Measurements from ENCODE around the gene SGSM1.
"Not testable (repeated sequence)": the region's sequence is repeated elsewhere in the genome, so short reads cannot be mapped to it uniquely, and the experiment has no call there.

SGSM1 gene

DNA sequence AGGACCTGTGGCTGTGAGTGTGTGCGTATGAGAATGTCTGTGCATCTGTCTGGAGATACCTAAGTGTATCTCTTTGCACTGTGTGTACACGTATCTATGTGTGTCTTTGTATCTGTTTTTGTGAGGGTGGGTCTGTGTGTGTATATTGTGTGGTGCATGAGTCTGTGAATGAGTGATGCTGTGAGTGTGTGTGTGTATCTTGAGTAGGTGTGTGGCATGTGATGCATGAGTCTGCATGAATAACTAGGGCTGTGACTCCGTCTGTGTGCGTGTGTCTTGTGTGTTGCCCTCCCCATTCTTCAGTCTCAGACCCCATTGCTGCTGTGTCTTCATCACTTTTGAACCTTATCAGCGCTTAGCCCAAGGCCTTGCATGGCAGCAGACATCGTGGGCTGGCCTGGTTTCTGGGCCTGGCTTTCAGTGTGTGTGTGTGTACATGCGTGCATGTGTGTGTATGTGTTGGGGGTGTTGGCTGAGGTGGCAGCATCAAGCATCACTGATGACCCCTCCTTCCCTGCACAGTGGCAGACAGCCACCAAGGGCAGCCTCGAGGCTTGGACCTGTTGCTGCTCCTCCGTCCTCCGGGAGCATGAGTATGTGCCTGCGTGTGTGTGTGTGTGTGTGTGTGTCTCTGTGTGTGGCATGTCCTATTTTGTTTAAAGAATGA lies 1.4 kb downstream of the SGSM1 start:
- no peak for DNase-seq

DNA sequence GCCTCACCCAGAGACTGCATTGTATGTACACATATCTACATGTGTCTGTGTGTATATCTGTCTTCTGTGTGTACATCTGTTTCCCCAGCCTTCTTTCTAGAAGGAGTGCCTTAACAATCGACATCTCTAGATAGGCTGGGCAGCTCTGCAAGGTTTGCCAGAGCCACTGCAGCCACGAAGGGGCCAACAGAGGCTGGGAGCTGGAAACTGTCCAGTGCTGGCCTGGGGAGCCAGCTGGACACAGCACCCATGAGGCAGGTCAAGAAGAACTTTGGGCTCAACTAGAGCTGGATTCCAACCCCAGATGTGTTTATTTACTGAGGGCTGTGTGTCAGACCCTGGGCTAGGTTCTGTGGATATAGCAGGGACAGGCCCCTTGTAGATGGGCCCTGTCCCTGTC lies 3.3 kb downstream of the SGSM1 start:
- no peak for DNase-seq

GRCh38 chr22:24810043-24810749 lies 4.2 kb downstream of the SGSM1 start:
- DNase-seq, result no peak

DNA sequence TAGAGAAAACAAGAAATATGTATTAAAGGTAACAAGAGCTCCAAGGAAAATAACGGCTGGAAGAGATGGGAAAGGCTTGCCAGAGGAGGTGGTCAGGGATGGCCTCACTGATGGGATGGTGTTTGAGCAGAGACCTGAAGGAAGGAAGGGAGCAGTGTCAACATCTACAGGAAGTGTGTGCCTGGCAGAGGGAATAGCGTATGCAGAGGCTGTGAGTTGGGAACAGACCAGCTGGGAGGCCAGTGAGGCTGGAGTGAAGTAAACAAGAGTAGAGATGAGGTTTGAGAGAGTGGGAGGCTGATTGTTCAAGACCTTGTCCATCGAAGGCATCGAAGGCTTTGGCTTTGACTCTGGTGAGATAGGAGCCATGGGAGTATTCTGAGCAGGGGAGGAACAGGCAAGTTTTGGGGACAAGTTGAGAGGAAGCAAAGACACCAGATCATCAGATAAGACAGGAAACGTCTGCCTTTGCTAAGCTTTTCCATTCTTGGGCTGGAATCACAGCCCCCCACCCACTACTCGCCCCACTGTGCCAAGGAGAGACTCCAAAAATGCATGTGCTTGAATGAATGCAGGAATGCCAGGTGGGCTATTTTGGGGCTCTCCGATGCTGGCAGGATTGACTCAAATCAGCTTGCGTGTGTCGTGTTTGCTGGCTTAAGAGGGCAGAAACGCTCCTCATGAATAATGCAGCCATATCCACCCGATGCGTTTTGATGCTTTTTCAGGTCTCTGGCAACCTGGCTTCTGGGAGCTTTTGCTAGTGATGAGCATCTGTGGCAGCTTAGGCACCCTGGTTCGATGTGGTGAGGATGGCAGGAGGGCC lies 7.2 kb downstream of the SGSM1 start:
- no peak for DNase-seq

DNA sequence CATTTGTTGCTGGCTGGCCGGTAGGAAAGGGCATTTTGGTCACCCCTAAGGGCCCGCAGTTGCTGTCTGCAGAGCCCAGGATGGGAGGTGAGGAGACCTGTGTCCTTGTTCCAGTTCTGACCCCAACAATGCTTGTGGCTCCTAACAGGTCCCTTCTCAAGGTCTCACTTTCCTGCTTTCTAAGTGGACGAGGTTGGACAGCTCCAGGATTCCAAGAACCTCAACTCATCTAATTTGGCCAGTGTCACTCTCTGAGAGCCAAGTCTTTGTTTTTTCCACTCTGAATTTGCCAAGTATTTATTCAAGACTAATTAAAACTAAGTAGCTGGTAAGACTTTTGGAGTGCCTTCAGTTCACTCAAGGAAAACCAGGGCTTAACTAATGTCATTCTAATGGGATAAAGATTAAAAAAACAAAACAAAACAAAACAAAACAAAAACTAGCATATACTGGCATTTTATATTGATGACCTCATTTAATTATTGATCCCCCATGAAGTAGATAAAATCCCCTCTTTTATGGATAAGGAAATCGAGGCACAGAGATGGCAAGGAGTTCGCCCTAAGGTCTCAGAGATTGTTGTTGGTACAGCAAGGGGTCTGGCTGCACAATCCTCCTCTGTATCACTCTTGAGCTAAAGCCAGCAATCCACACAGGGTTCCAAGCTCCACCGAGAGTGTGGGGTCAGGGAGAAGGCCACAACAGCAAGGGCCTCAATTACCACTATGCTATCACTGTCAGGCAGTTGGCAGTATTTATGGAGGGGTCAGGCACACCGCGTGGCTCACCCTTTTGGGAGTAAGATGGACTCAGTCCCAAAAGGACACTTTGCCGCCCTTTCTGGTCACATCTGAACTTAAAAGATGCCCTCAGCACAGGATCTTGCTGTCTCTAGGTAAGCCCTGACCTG lies 8.1 kb downstream of the SGSM1 start:
- DNase-seq, result no peak

DNA sequence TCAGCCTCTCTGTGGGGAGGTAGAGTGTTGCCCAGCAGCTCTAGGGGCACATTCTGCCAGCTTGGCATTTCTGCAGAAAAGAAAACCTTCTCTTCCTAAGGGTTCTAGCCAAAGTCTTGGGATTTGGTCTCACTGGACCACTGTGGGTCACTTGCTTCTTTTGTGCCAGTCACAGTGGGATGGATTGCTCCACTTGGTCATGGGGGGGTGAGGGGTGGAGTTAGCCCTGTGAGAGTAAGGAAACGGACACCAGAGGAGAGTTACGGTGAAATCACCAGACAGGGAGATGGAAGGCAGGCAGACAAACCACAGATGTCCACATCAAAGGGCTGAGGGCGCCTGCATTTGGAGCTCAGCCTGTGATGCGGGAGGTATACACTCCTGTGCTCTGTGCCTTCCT lies 10.8 kb downstream of the SGSM1 start:
- no peak for DNase-seq

- no peak for DNase-seq
These were observed 13.5 kb downstream of the SGSM1 start for GRCh38 chr22:24819487-24819886.

GRCh38 chr22:24819911-24820461 lies 14.0 kb downstream of the SGSM1 start:
- DNase-seq, result no peak

GRCh38 chr22:24822471-24822870 lies 16.5 kb downstream of the SGSM1 start:
- DNase-seq, result no peak

- no peak for DNase-seq
These were observed 17.8 kb downstream of the SGSM1 start for GRCh38 chr22:24823787-24824186.

DNA sequence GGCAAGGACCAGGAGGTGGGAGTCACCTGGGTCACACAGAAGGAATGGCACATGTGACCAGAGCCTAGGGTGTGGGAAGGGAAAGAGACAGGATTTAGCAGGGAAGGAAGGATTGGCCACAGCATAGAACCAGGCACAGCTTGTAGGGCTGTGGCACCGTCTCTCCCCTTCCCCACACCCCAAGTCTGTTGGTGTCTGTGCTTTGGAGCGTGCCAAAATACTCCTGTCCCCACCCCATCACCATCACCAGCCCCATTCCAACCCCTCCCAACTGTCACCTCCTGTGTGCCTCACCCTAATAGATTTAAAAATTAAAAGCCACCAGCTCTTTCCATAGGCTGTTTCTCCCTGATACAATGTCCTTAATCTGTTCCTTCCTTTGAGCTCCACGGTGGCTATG lies 18.2 kb downstream of the SGSM1 start:
- no peak for DNase-seq

- DNase-seq, result no peak
These were observed 18.9 kb downstream of the SGSM1 start for GRCh38 chr22:24824915-24825314.

DNA sequence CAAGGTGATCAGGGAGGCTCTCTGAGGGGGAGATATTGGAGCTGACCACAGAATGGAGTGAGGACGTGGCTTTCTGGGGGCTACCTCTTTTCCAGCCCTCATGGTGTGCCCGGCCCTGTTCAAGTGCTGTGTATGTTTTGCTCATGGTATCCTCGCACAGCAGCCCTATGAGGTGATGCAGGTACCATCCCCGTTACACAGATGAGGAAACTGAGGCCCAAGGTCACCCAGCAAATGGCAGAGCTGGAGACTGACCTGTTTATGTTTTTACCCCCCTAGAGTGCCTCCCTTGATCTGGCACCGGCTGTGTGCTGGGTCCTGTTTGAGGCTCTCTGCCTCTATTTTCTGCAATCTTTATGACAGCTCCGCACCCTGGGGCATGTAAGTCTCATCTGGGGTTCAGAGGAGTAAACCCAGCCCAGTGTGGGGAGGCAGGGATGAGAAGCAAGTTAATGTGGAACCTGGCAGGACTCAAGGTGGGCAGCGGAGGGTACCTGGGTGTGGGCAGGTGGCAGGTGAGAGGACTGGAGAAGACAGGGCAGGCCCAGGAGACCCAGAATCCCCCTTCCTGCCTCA lies 20.8 kb downstream of the SGSM1 start:
- DNase-seq, result no peak

GRCh38 chr22:24827296-24827695 lies 21.3 kb downstream of the SGSM1 start:
- no peak for DNase-seq

- no peak for DNase-seq
These were observed 24.4 kb downstream of the SGSM1 start for GRCh38 chr22:24830205-24830979.

- no peak for DNase-seq
These were observed 25.7 kb downstream of the SGSM1 start for GRCh38 chr22:24831687-24832086.

GRCh38 chr22:24833881-24834495 lies 28.0 kb downstream of the SGSM1 start:
- no peak for DNase-seq

- DNase-seq, result no peak
These were observed 29.0 kb downstream of the SGSM1 start for GRCh38 chr22:24834845-24835570.

GRCh38 chr22:24836282-24836681 lies 30.3 kb downstream of the SGSM1 start:
- DNase-seq, result no peak

- not testable (repeated sequence) for DNase-seq
These were observed 31.5 kb downstream of the SGSM1 start for GRCh38 chr22:24837517-24837916.
